ENCODE results near the gene MRPL53. TPM values are rescaled to one million over a fixed set of nuclear protein-coding genes. Genes with fewer than 3 reads are reported as not detected.
"Not testable (repeated sequence)": the region's sequence is repeated elsewhere in the genome, so short reads cannot be mapped to it uniquely, and the experiment has no call there.

MRPL53 gene
- total RNA-seq, 1 donor from 2014 or later, result 105 TPM

GRCh38 chr2:74457129-74457548, 15.3 kb downstream of the MRPL53 start:
- intact Hi-C loops (cut with micrococcal nuclease), result loop anchor here (1.0 to 10.0 kb wide), 5 partner anchors 50 to 1382 kb away; partner anchors contain the start of genes AUP1, HTRA2, PCGF1 and POLE4

GRCh38 chr2:74454654-74455511, 17.6 kb downstream of the MRPL53 start, which contains the start of gene INO80B:
TSS of gene INO80B (plus strand) at chr2:74455087. CDS start at chr2:74455117, 30 bp downstream.
- intact Hi-C loops (cut with micrococcal nuclease), result loop anchor here (1.0 to 10.0 kb wide), 11 partner anchors 10 to 1380 kb away; partner anchors contain the start of genes C2orf81, CCT7, MOB1A and MOGS

- intact Hi-C loops (cut with micrococcal nuclease), result loop anchor here (10.0 kb wide), 1 partner anchor 1376 kb away; the partner anchor contains the start of gene SFXN5
These were observed 21.8 kb downstream of the MRPL53 start for GRCh38 chr2:74450570-74451190.

- intact Hi-C loops (cut with micrococcal nuclease), result no loop called here
These were observed 23.7 kb downstream of the MRPL53 start for GRCh38 chr2:74448771-74449170.

GRCh38 chr2:74447230-74447999, 25.1 kb downstream of the MRPL53 start:
- intact Hi-C loops (cut with micrococcal nuclease), result no loop called here

GRCh38 chr2:74444498-74445318, 27.8 kb downstream of the MRPL53 start:
- intact Hi-C loops (cut with micrococcal nuclease), result no loop called here

- intact Hi-C loops (cut with micrococcal nuclease), result not testable (repeated sequence)
These were observed 29.8 kb downstream of the MRPL53 start for GRCh38 chr2:74442483-74443297.

GRCh38 chr2:74441690-74442482, 30.6 kb downstream of the MRPL53 start, which contains the start of gene RTKN:
TSS of gene RTKN (minus strand) at chr2:74441937. CDS start at chr2:74441816, 121 bp downstream.
- intact Hi-C loops (cut with micrococcal nuclease), result no loop called here

GRCh38 chr2:74441170-74441689, 31.2 kb downstream of the MRPL53 start:
- intact Hi-C loops (cut with micrococcal nuclease), result no loop called here

- intact Hi-C loops (cut with micrococcal nuclease), result no loop called here
These were observed 31.9 kb downstream of the MRPL53 start for GRCh38 chr2:74440378-74441169.

GRCh38 chr2:74439803-74440377, 32.6 kb downstream of the MRPL53 start:
- intact Hi-C loops (cut with micrococcal nuclease), result no loop called here

- intact Hi-C loops (cut with micrococcal nuclease), result no loop called here
These were observed 33.1 kb downstream of the MRPL53 start for GRCh38 chr2:74439373-74439772.

GRCh38 chr2:74438248-74438647, 34.2 kb downstream of the MRPL53 start:
- intact Hi-C loops (cut with micrococcal nuclease), result no loop called here

GRCh38 chr2:74436848-74437695, 35.4 kb downstream of the MRPL53 start:
- intact Hi-C loops (cut with micrococcal nuclease), result no loop called here

GRCh38 chr2:74436111-74436805, 36.2 kb downstream of the MRPL53 start:
- intact Hi-C loops (cut with micrococcal nuclease), result no loop called here

GRCh38 chr2:74430502-74430901, 42.0 kb downstream of the MRPL53 start:
- intact Hi-C loops (cut with micrococcal nuclease), result no loop called here

Data from T-helper 2 cell treated with Interferon-gamma antibody and Interleukin-4, amounts not matched to agents 100 ng/mL and 5 ng/mL, for 36 hours (primary cell).